Neural cell (in vitro differentiated cells): ENCODE measurements around the gene DUOXA1. TPM values are rescaled to one million over a fixed set of nuclear protein-coding genes. Genes with fewer than 3 reads are reported as not detected.

Experiments used
- H2AFZ ChIP-seq: fragments of 200-600, 300-800 bp; sonication (generic), shearing (Covaris generic); 2 replicates; pipeline ENCODE4 v1.6.0; 2014; ENCODE audit warnings: low read depth, mild to moderate bottlenecking, antibody characterized with exemption, low read length, moderate library complexity
- H3F3A ChIP-seq: fragments of 200-600 bp; shearing (Covaris generic); 2 replicates; pipeline ENCODE4 v1.6.1; 2016; ENCODE audit warnings: mild to moderate bottlenecking, moderate library complexity, mixed read lengths, antibody characterized with exemption, low read length; ENCODE audit not compliant: insufficient read depth, poor library complexity, severe bottlenecking
- H3K27ac ChIP-seq: fragments of 200-600, 300-800 bp; sonication (generic), shearing (Covaris generic); 2 replicates; pipeline ENCODE4 v1.5.1; 2014; ENCODE audit warnings: mild to moderate bottlenecking, low read length, moderate library complexity
- H3K27me3 ChIP-seq: fragments of 300-800, 200-600 bp; sonication (generic), shearing (Covaris generic); 2 replicates; pipeline ENCODE4 v1.6.0; 2014; ENCODE audit warnings: mild to moderate bottlenecking, low read depth, low read length, moderate library complexity; ENCODE audit not compliant: insufficient read depth
- H3K36me3 ChIP-seq: fragments of 300-800, 200-600 bp; sonication (generic), shearing (Covaris generic); 2 replicates; pipeline ENCODE4 v1.5.1; 2014; ENCODE audit warnings: mild to moderate bottlenecking, antibody characterized with exemption, low read length, moderate library complexity; ENCODE audit not compliant: insufficient read depth
- H3K4me2 ChIP-seq: fragments of 300-800, 200-600 bp; sonication (generic), shearing (Covaris generic); 2 replicates; pipeline ENCODE4 v1.6.0; 2014; ENCODE audit warnings: mild to moderate bottlenecking, low read length
- H3K4me3 ChIP-seq: fragments of 300-800, 200-600 bp; sonication (generic), shearing (Covaris generic); 2 replicates; pipeline ENCODE4 v1.5.1; 2014; ENCODE audit warnings: mild to moderate bottlenecking, low read length, moderate library complexity
- H3K79me2 ChIP-seq: fragments of 200-600 bp; shearing (Covaris generic); replicated peaks from 2 replicates; pipeline ENCODE4 v1.6.0; 2014; ENCODE audit warnings: mild to moderate bottlenecking, low read length, moderate library complexity; ENCODE audit not compliant: insufficient read depth
- H3K9ac ChIP-seq: fragments of 300-800, 200-600 bp; sonication (generic), shearing (Covaris generic); 2 replicates; pipeline ENCODE4 v1.6.1; 2016; ENCODE audit warnings: mild to moderate bottlenecking, low read length, mixed read lengths
- H3K9me2 ChIP-seq: fragments of 200-600 bp; shearing (Covaris generic); 2 replicates; pipeline ENCODE4 v1.6.1; 2016; ENCODE audit warnings: mild to moderate bottlenecking, low read length, mixed read lengths; ENCODE audit not compliant: insufficient read depth
- H3K9me3 ChIP-seq: fragments of 200-600, 300-800 bp; sonication (generic), shearing (Covaris generic); 2 replicates; pipeline ENCODE4 v1.6.1; 2016; ENCODE audit warnings: mild to moderate bottlenecking, mixed run types, low read length, moderate library complexity, mixed read lengths
- H4K20me1 ChIP-seq: fragments of 200-600 bp; shearing (Covaris generic); 2 replicates; pipeline ENCODE4 v1.6.1; 2016; ENCODE audit warnings: mild to moderate bottlenecking, mixed run types; ENCODE audit not compliant: insufficient read depth
- CTCF ChIP-seq: fragments of 450-650 bp; IDR thresholded peaks from 2 replicates; pipeline ENCODE4 v1.5.1; 2014; ENCODE audit warnings: antibody characterized with exemption, mild to moderate bottlenecking, moderate library complexity; ENCODE audit not compliant: poor library complexity, severe bottlenecking
- EP300 ChIP-seq: fragments of 450-650 bp; conservative IDR thresholded peaks from 2 replicates; pipeline ENCODE4 v1.6.1; 2014; ENCODE audit warnings: antibody characterized with exemption, mild to moderate bottlenecking, moderate library complexity; ENCODE audit not compliant: poor library complexity, severe bottlenecking
- EZH2 ChIP-seq: fragments of 200-600, 300-800 bp; shearing (Covaris generic), sonication (generic); IDR thresholded peaks from 2 replicates; pipeline ENCODE4 v1.6.1; 2014; ENCODE audit warnings: antibody characterized with exemption, low read length, borderline replicate concordance, mild to moderate bottlenecking; ENCODE audit not compliant: insufficient read depth, poor library complexity, severe bottlenecking
- MXI1 ChIP-seq: fragments of 450-650 bp; conservative IDR thresholded peaks from 2 replicates; pipeline ENCODE4 v1.6.1; 2014; ENCODE audit warnings: antibody characterized with exemption, mild to moderate bottlenecking; ENCODE audit not compliant: poor library complexity, severe bottlenecking
- POLR2AphosphoS5 ChIP-seq: IDR thresholded peaks from 2 replicates; pipeline ENCODE4 v1.6.1; 2012
- RAD21 ChIP-seq: fragments of 450-650 bp; conservative IDR thresholded peaks from 2 replicates; pipeline ENCODE4 v1.6.1; 2014; ENCODE audit warnings: antibody characterized with exemption, mild to moderate bottlenecking, moderate library complexity
- REST ChIP-seq: IDR thresholded peaks from 2 replicates; pipeline ENCODE4 v1.6.1; 2012; ENCODE audit warnings: borderline replicate concordance
- SMC3 ChIP-seq: fragments of 450-650 bp; conservative IDR thresholded peaks from 2 replicates; pipeline ENCODE4 v1.6.1; 2014; ENCODE audit warnings: antibody characterized with exemption, mild to moderate bottlenecking, moderate library complexity; ENCODE audit not compliant: poor library complexity
- TAF1 ChIP-seq: IDR thresholded peaks from 2 replicates; pipeline ENCODE4 v1.6.1; 2012; ENCODE audit warnings: low read depth
- polyA plus RNA-seq: library from polyadenylated mRNA; depleted of rRNA; stranded (reverse); fragments of >200 nt; gene quantifications from 2 replicates; pipeline ENCODE4 v1.2.3, GENCODE V29; 2014

The DUOXA1 gene
- polyA plus RNA-seq, 1 donor from 2014 or later, result not detected

- TF ChIP-seq SMC3 (no peak), RAD21 (no peak), CTCF (no peak), TAF1 (no peak), MXI1 (no peak), EP300 (no peak), POLR2AphosphoS5 (no peak), EZH2 (no peak), REST (no peak)
- Histone ChIP-seq H3K9ac (no peak overlapping the region), H4K20me1 (no peaks in the 10 kb centered on the region), H3K4me3 (no peak overlapping the region), H2AFZ (no peak overlapping the region), H3F3A (no peaks in the 10 kb centered on the region), H3K79me2 (no peaks in the 10 kb centered on the region), H3K9me3 (no peaks in the 10 kb centered on the region), H3K27ac (no peak overlapping the region), H3K36me3 (no peaks in the 10 kb centered on the region), H3K9me2 (no peaks in the 10 kb centered on the region), H3K4me2 (no peak overlapping the region), H3K27me3 (no peaks in the 10 kb centered on the region)
Observed at GRCh38 chr15:45165536-45165935, 35.9 kb upstream of the DUOXA1 start.

GRCh38 chr15:45164914-45165313 lies 35.2 kb upstream of the DUOXA1 start:
- H3K4me3 ChIP-seq, result no peak overlapping the region
- H3K27me3 ChIP-seq, result no peaks in the 10 kb centered on the region
- no peak overlapping the region for H3K4me2 ChIP-seq
- H3K36me3 ChIP-seq, result no peaks in the 10 kb centered on the region
- no peaks in the 10 kb centered on the region for H3K9me2 ChIP-seq
- H3K9ac ChIP-seq, result no peak overlapping the region
- no peaks in the 10 kb centered on the region for H3F3A ChIP-seq
- no peak overlapping the region for H2AFZ ChIP-seq
- no peaks in the 10 kb centered on the region for H3K79me2 ChIP-seq
- no peak for TF ChIP-seq MXI1
- TF ChIP-seq CTCF, result no peak
- no peak for TF ChIP-seq EZH2
- no peak for TF ChIP-seq SMC3
- no peak for TF ChIP-seq RAD21
- no peak for TF ChIP-seq EP300
- no peak for TF ChIP-seq TAF1
- TF ChIP-seq POLR2AphosphoS5, result no peak
- TF ChIP-seq REST, result no peak
- H3K27ac ChIP-seq, result no peak overlapping the region
- no peaks in the 10 kb centered on the region for H3K9me3 ChIP-seq
- H4K20me1 ChIP-seq, result no peaks in the 10 kb centered on the region
